Retinal pigment epithelial cell (primary cell): Measurements from ENCODE around the gene VPS13D.

ENCODE experiments used
- DNase-seq: peaks from one replicate; pipeline ENCODE4 v3.0.0-alpha.2; 2010; ENCODE audit warnings: low read depth
- H3K4me3 ChIP-seq: 2 replicates; pipeline ENCODE4 v1.5.1; 2011; ENCODE audit warnings: mild to moderate bottlenecking, low read length, control low read depth, moderate library complexity
- CTCF ChIP-seq: conservative IDR thresholded peaks from 2 replicates; pipeline ENCODE4 v1.5.1; 2011; ENCODE audit warnings: low read depth, low read length, control low read depth, inconsistent platforms

The VPS13D gene

GRCh38 chr1:12542616-12543592 is 313.1 kb downstream of the VPS13D start:
- DNase-seq = no peak
- no peak overlapping the region for H3K4me3 ChIP-seq
- no peak for TF ChIP-seq CTCF

GRCh38 chr1:12543740-12544154 is 313.9 kb downstream of the VPS13D start:
- TF ChIP-seq CTCF = no peak
- no peak overlapping the region for H3K4me3 ChIP-seq
- no peak for DNase-seq

GRCh38 chr1:12544357-12544756 is 314.5 kb downstream of the VPS13D start:
- no peak overlapping the region for H3K4me3 ChIP-seq
- no peak for DNase-seq
- TF ChIP-seq CTCF = no peak

GRCh38 chr1:12544992-12545391 is 315.2 kb downstream of the VPS13D start:
- H3K4me3 ChIP-seq = no peak overlapping the region
- DNase-seq = no peak
- TF ChIP-seq CTCF = no peak

GRCh38 chr1:12546771-12547585 is 317.1 kb downstream of the VPS13D start:
- no peak overlapping the region for H3K4me3 ChIP-seq
- DNase-seq = no peak
- TF ChIP-seq CTCF = no peak

GRCh38 chr1:12547586-12548225 is 317.9 kb downstream of the VPS13D start:
- TF ChIP-seq CTCF = no peak
- no peak overlapping the region for H3K4me3 ChIP-seq
- DNase-seq = no peak
